ENCODE results near the gene RPA3.

- TF ChIP-seq EP300 (IDR thresholded peaks at IDR 0.05) (no peak), CTCF (IDR thresholded peaks at IDR 0.05) (no peak), POLR2A (IDR thresholded peaks at IDR 0.05) (no peak), POLR2AphosphoS5 (IDR thresholded peaks at IDR 0.05) (no peak)
Measured at GRCh38 chr7:7718492-7718891, at the start of gene RPA3.
